A204.1 (cell line): ENCODE data around the gene CTSZ.
"Not testable (repeated sequence)": the region's sequence is repeated elsewhere in the genome, so short reads cannot be mapped to it uniquely, and the experiment has no call there.

Experiments
- FAIRE-seq: peaks from 2 replicates; lab custom pipeline; 2012; peaks lifted over from hg19 to GRCh38; lab: Jason Lieb, UNC

CTSZ gene

DNA sequence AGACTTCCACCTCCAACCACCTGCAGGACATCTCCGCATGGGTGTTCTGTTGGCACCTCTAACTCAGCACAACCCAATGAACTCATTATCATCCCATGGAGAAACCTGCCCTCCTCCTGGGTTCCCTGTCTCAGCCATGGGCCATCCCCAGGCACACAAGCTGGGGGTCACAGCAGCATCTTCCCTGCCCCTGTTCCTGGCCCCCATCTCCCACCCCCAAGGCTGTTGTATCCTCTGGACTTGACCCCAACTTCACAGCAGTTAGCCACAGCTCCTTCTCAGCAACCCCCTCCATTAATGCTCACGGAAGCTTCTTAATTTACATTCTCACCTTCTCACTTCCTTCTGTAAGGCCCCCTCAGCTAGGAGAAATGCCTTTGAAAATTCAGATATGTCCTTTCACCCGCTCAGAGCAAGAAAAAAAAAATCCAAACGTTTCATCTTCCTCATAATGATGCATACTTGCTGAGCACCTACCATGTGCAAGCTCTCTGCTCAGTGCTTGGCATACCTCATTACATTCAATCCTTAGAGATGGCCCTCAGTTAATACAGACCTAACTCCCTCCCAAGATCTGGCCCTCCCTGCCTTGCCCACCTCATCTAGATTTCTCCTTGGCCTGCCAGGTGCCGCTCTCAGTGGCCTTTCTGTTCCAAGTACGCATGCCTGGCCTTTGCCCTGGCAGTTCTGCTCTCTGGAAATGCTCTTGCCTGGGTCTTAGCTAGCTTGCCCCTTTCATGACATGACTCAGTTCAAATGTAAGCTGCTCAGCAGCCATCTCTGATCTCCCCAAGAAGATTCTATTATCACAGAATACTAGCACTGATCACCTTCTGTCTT lies 28.5 kb downstream of the CTSZ start:
- no peak for FAIRE-seq

DNA sequence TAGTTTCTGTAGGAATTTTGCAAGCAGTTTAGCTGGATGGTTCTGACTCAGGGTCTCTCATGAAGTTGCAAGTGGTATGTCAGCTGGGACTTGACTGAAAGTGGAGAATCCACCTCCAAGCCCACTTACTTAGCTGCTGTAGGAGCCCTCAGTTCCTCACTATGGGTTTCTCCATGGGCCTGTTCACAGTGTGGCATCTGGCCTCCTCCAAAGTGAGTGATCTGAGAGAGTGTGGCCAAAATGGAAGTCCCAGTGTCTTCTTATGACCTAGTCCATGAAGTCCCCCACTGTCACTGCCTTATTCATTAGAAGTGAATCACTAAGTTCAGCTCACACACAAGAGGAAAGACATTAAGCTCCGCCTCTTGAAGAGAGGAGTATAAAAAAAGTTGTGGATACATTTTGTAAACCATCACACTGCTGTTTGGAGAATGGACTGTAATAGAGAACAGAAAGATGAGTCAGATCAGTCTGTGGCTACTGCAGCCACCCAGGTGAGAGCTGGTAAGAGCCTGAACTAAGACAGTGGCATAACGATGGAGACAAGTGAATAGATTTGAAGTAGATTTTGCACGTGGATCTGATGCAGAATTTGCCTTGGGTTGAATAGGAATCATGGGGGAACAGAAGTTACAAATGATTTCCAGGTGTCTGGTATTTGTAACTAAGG lies 30.9 kb downstream of the CTSZ start:
- no peak for FAIRE-seq

DNA sequence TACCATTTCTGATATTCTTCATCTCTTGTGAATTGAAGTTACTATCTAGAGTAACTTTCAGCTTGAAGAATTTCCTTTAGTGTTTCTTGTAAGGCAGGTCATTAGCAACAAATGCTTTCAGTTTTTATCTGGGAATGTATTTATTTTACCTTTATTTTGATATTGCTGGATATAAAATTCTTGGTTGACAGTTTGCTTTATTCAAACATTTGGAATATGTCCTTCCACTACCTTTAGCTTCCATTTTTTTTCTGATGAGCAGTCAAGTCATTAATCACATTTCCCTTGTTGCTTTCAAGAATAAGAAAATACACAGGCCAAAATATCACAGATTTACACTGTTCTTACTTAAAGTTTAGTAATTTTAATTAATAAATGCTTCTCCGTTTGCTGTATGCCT lies 31.7 kb downstream of the CTSZ start:
- no peak for FAIRE-seq

DNA sequence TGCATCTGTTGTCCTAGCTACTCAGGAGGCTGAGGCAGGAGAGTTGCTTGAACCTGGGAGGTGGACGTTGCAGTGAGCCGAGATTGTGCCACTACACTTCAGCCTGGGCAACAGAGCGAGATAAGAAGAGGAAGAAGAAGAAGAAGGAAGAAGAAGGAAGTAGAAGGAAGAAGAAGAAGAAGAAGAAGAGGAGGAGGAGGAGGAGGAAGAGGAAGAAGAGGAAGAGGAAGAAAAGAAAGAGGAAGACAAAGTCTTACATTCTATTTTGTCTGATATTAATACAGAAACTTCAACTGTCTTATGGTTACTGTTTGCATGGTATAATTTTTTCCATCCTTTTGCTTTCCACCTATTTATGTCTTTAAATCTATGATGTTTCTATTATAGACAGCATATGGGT lies 33.2 kb downstream of the CTSZ start:
- FAIRE-seq, result no peak

DNA sequence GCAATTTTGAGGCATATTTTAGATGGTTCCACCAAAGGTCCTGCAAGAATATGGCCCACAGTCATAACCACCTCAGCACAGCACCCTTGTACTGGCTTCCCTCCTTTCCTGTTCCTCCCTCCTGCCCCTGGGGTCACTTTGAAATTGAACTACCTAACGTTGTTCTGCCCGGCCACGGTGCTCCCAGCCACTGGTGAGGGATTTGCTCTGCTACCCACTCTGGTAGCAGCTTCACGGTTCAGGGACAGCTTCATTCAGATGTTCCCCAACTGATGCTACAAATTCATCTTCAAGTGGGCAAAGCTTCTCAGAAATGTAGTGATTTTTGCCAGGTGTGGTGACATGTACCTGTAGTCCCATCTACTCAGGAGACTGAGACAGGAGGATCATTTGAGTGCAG lies 33.9 kb downstream of the CTSZ start:
- no peak for FAIRE-seq

DNA sequence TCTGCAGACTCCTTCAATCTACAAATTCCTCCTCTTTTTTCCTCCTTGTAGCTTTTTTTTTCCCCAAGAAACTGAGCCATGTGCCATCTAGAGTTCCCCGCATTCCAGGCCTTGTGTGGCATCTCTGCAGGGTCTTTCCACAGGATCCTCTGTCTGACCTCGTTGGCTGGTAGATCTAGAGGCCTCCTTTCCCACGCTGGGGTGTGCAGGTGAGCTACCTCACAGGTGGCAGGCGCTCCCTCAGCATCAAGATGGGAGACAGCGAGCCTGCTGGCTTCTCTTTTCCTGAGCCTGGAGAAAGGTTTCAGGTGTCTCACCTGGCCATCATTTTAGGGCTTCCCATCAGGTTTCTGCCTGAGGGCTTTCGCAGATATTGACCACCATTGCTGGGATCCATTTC lies 35.6 kb downstream of the CTSZ start:
- FAIRE-seq, result no peak

DNA sequence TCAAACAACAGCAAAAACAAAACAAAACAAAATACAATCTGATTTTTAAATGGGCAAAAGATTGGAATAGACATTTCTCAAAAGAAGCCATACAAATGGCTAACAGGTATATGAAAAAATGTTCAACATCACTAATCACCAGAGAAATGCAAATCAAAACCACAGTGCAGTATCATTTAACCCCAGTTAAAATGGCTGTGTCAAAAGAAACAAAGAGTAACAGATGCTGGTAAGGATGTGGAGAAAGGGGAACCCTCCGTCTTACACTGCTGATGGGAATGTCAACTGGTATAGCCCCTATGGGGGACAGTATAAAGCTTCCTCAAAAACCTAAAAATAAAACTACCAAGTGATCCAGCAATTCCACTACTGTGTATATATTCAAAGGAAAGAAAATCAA lies 36.9 kb downstream of the CTSZ start:
- FAIRE-seq, result no peak

DNA sequence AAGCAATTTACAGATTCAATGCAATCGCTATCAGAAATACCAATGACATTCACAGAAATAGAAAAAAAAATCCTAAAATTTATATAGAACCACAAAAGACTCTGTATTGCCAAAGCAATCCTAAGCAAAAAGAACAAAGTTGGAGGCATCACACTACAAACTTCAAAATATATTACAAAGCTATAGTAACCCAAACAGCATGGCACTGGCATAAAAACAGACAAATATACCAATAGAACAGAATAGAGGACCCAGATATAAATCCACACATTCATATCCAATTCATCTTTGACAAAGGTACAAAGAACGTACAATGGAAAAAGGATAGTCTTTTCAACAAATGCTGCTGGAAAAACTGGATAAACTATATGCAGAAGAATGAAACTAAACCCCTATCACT lies 37.6 kb downstream of the CTSZ start:
- FAIRE-seq, result no peak

DNA sequence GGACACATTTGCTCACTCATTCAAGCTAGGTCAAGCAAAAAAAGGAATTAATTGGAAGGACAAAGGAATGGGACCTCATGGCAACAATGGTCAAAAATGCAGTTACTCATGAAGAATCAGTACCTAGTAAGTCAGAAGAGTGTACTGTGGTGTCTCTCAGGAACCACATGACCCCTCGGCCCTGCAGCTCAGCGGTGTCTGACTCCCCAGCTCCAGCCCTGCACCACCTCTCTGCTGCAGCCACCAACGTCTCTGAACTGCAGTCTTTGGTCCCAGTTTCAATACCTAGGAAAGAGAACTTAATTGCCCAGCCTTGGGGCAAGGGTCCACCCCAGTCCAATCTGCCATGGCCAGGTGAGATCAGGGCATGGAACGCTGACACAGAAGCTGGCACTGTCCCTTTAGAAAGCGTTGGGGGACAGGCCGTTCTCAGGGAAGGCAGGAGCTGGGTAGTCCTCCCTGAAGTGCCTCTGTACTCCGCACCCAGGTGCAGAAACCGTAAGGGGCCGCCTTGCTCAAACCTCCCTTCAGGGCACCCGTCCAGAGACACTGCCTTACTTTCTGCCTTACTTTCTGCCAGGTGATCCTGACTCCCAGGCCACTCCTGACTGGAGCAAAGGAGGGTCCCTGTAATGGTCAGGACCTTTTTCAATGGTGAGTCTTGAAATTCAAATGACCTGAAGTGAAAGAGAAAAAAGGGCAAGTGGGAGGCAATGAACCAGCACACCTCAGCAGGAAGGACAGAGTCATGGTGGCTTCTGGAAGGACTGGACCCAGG lies 39.2 kb downstream of the CTSZ start:
- no peak for FAIRE-seq

DNA sequence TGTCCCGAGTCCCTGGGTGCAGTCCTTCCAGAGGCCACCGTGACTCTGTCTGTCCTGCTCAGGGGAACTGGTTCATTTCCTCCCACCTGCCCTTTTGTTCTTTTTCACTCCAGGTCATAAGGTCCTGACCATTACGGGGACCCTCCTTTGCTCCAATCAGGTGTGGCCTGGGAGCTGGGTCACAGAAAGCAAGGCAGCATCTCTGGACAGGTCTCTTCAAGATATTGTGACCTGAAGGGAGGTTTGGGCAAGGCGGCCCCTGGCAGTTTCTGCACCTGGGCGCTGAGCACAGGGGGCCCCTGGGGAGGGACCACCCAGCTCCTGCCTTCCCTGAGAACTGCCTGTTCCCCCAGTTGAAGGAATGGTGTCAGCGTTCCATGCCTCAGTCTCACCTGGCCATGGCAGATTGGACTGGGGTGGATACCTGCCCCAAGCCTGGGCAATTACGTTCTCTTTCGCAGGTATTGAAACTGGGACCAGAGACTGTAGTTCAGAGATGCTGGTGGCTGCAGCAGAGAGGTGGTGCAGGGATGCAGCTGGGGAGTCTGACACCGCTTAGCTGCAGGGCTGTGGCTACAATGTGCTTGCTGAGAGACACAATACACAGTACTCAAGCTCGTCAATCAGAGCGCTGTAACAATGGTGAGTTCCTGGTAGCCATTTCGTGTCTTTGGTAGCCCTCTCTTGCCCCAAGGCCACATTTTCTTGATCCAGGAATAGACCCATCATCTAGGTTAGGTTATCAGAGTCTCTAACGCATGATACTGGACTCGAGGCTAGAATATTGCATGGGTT lies 41.6 kb downstream of the CTSZ start:
- FAIRE-seq, result no peak

DNA sequence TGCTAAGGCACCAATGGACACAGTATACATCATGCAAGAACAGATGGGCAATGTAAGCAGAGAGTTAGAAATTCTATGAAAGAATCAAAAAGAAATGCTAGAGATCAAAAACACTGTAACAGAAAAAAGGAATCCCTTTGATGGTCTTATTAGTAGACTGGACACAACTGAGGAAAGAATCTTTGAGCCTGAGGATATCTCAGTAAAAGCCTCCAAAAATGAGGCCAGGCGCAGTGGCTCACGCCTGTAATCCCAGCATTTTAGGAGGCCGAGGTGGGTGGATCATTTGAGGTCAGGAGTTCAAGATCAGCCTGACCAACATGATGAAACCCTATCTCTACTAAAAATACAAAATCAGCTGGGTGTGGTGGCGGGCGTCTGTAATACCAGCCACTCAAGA lies 43.1 kb downstream of the CTSZ start:
- not testable (repeated sequence) for FAIRE-seq

DNA sequence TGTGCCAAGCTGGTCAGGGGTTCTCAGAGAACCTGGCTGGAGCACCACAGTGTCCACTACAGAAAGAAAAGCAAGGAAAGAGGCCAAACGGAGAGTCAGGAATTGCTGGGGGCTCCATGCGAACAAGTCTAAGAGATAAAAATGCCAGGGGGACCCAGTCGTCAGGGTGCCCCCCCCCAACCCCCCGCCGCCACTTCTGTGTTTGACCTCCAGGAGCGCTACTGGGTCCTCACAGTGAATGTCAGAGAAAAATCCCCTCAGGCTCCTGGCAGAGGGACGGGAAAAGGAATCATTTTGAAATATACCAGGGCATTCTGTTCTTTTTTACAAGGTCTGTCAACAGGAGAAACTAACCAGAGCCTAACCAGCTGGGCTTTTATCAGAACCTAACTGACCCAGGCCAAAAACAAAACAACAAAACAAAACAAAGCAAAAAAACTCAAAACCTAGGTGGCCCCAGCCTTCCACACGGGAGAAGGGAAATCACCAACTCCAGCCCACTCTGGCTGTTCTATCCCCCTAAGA lies 43.9 kb downstream of the CTSZ start:
- no peak for FAIRE-seq

DNA sequence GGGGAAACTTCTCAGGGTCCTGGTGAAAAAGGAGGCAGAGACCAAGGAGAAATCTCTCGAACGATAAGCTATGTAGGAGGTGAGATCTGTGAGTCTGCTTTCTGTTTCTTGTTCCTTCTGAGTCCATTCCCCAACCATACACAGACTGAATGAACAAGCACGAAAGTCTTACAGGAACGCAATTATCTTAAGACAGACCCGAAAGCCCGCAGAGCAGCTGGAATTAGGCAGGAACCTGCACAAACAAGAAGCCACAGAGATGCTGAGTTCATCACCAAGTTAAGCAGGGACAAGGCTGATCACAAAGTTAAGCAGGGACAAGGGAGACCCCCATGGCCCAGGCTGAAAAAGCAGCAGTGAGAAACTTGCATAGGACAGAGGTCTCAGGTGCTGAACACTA lies 47.4 kb downstream of the CTSZ start:
- no peak for FAIRE-seq

DNA sequence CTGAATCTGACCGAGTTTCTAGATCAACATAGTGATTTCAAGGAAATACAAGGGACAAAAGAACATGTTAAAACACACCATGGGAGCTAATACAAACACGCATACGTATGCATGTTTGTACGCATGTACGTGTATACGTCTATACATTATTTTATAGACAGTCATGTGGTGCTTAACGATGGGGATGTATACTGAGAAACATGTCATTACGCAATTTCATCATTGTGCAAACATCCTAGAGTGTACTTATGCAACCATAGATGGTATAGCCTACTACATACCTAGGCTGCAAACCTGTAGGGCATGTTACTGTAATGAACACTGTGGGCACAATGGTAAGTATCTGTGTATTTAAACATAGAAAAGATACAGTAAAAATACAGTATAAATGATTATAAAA lies 51.0 kb downstream of the CTSZ start:
- FAIRE-seq, result no peak

DNA sequence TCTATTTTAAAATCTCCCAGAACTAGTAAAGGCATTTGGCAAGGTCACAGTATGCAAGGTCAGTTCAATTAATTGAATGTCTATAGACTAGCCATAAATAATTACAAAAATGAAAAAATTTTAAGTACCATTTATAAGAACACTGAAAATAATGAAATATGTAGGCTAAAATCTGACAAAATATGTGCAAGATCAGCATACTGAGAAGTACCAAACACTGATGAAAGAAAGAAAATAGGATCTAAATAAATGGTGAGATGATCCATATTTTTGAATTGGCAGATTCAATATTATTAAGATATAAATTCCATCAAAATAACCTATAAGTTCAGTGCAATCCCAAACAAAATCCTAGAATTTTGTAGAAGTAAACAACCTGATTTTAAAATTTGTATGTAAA lies 54.0 kb downstream of the CTSZ start:
- peak; percentile 9 for FAIRE-seq

DNA sequence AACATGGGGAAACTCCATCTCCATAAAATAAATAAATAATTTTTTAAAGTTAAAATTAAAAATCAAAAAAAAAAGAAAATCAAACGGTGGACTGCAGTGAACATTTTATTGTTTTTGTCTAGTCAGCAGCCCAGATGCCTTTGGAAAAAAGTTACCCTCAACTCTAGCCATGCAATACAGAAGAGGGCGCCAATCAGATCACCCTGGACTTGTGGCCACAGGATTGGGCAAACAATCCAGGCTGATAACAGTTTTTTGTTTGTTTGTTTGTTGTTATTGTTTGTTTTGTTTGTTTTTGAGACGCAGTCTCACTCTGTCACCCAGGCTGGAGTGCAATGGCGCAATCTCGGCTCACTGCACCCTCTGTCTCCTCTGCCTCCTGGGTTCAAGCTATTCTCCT lies 56.5 kb downstream of the CTSZ start:
- FAIRE-seq, result no peak

DNA sequence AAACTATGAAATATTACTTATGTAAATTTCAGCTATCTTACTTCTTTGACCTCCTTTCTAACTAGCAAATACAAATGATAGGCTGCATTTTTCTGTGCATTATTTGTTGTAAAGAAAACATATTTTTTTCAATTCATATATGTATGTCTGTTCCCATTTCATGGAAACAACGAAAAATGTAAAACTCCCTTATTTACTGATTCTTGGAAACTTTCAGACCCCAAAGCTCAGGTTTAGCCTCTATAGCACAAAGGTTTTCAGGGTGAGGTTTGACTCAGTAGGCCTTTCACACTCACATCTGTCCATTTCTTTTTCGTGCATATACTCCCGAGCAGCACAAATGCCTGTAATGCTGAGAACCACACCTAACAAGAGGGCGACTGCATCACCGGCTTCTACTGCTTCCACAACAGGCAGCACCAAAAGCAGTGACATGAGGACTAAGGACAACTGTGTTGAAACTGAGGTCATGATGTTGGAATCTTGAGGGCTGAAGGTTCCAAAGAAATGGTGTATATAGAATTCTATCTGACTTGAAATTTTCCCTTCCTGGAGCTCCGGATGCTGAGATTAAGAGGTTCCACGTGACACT lies 59.2 kb downstream of the CTSZ start:
- FAIRE-seq, result not testable (repeated sequence)

DNA sequence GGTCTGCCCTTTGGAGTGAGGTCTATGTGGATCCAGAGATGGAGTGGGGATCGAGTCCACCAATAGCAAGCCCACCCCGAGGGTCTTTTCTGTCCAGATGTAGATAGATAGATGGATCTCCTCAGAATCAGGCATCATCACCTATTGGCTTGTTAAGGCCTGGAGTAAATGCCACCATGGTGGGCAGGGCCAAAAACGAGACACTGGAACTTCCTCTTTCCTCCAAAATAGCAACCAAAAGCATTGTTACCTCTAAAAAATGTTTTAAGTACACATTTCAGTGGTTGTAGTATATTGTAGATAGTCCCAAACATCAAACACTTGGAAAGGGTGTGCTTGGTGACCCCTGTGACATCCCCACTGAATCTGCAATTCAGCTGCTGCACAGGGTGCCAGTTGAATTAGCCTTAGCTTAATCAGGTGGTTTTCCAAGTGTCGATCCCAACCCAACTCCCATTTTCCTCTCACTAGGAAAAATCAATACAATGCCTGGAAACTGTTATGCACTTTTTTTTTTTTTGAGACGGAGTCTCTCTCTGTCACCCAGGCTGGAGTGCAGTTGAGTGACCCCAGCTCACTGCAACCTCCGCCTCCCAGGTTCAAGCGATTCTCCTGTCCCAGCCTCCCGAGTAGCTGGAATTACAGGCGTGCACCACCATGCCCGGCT lies 61.0 kb downstream of the CTSZ start:
- FAIRE-seq, result no peak
